ENCODE data around the gene ACAP1.
"Not testable (repeated sequence)": the region's sequence is repeated elsewhere in the genome, so short reads cannot be mapped to it uniquely, and the experiment has no call there.

ACAP1 gene

DNA sequence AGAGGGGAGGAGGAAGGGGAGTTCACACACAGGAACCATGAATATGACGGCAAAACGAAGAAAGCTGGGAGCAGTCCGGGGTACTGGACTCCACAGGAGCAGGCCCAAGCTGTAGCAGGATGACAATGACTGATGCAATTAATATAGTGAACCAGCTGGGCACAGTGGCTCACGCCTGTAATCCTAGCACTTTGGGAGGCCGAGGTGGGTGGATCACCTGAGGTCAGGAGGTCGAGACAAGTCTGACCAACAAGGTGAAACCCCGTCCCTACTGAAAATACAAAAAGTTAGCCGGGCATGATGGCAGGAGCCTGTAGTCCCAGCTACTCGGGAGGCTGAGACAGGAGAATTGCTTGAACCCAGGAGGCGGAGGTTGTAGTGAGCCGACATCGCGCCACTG lies 564 bp upstream of the ACAP1 start:
- not testable (repeated sequence) for H3K4me1 ChIP-seq (ENCODE audit: control insufficient read depth, insufficient read depth, low read length); H3K9me3 ChIP-seq (ENCODE audit: control insufficient read depth, low read length); H3K4me3 ChIP-seq (ENCODE audit: low read length); H3K36me3 ChIP-seq (ENCODE audit: control insufficient read depth, insufficient read depth, low read length); H3K9ac ChIP-seq (ENCODE audit: low read length)
- H3K27me3 ChIP-seq (ENCODE audit: control insufficient read depth, insufficient read depth, low read length) = peaks cover 11% of the 10 kb centered on the region

DNA sequence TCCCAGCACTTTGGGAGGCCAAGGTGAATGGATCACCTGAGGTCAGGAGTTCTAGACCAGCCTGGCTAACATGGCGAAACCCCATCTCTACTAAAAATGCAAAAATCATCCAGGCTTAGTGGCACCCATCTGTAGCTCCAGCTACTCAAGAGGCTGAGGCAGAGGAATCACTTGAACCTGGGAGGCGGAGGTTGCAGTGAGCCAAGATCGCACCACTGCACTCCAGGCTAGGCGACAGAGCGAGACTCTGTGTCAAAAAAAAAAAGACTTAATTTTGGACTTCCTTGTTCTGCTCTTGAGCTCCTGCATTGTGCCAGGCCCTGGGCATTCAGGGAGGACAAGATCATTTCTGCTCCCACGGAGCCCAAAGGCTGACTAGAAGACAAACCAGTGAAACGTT lies 1.3 kb downstream of the ACAP1 start:
- not testable (repeated sequence) for H3K9ac ChIP-seq (ENCODE audit: low read length); H3K4me3 ChIP-seq (ENCODE audit: low read length); H3K4me1 ChIP-seq (ENCODE audit: control insufficient read depth, insufficient read depth, low read length); H3K36me3 ChIP-seq (ENCODE audit: control insufficient read depth, insufficient read depth, low read length); H3K9me3 ChIP-seq (ENCODE audit: control insufficient read depth, low read length)
- H3K27me3 ChIP-seq (ENCODE audit: control insufficient read depth, insufficient read depth, low read length) = peaks cover 19% of the 10 kb centered on the region

DNA sequence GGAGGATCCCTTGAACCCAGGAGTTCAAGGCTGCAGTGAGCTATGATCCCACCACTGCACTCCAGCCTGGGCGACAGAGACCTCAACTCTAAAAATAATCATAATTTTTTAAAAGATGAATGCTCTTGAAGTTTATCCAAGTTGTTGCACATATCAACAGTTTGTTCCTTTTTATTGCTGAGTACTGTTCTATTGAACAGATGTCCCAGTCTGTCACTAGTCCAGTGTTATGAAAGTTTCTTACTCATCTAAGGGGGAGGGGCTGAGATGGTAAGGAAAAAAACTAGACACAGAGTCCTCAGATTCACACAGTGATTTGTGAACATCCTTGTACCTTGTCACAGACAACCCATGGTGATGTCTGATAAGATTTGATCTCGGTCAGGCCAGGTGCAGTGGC lies 3.9 kb downstream of the ACAP1 start:
- no peak overlapping the region for H3K9ac ChIP-seq (ENCODE audit: low read length)
- H3K4me3 ChIP-seq (ENCODE audit: low read length) = no peak overlapping the region
- H3K27me3 ChIP-seq (ENCODE audit: control insufficient read depth, insufficient read depth, low read length) = peaks cover 38% of the 10 kb centered on the region
- no peaks in the 10 kb centered on the region for H3K4me1 ChIP-seq (ENCODE audit: control insufficient read depth, insufficient read depth, low read length)
- H3K36me3 ChIP-seq (ENCODE audit: control insufficient read depth, insufficient read depth, low read length) = no peaks in the 10 kb centered on the region
- H3K9me3 ChIP-seq (ENCODE audit: control insufficient read depth, low read length) = no peaks in the 10 kb centered on the region

DNA sequence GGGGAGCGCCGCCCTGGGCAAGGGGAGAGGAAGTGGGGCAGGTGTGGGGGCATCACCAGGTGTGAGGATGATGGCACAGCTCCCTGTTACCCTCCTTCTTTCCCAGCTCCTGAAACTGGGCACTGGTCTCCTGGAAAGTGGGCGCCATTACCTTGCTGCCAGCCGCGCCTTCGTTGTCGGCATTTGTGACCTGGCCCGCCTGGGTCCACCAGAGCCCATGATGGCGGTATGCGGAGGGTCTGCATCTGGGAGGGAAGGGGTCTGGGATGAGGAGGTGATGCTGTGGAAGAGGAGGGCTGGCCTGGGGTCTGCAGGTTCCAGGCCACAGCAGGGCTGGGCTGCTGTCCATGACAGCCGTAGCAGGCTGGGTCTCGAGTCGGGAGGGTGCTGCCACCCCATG lies 5.5 kb downstream of the ACAP1 start:
- H3K27me3 ChIP-seq (ENCODE audit: control insufficient read depth, insufficient read depth, low read length) = peaks cover 28% of the 10 kb centered on the region
- no peak overlapping the region for H3K9ac ChIP-seq (ENCODE audit: low read length)

DNA sequence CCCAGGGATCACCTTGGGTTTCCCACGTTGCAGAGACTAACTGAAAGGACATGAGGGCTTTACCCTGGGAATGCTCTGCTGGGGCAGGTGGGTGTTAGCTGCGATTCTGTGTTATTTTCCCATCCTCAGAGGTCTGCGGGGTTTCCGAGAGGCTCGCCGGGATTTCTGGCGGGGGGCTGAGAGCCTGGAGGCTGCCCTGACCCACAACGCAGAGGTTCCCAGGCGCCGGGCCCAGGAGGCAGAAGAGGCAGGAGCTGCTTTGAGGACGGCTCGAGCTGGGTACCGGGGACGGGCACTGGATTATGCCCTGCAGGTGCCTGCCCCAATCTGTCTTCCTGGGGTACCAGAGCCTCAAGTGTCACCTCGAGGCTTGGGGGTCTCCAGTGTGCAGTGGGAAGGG lies 6.9 kb downstream of the ACAP1 start:
- Histone ChIP-seq H3K4me1 (ENCODE audit: control insufficient read depth, insufficient read depth, low read length) (no peaks in the 10 kb centered on the region), H3K27me3 (ENCODE audit: control insufficient read depth, insufficient read depth, low read length) (peaks cover 28% of the 10 kb centered on the region), H3K9ac (ENCODE audit: low read length) (no peak overlapping the region), H3K4me3 (ENCODE audit: low read length) (no peak overlapping the region), H3K9me3 (ENCODE audit: control insufficient read depth, low read length) (no peaks in the 10 kb centered on the region), H3K36me3 (ENCODE audit: control insufficient read depth, insufficient read depth, low read length) (no peaks in the 10 kb centered on the region)

More for the DNA sequence above, 5.5 kb downstream of the ACAP1 start:
- H3K4me3 ChIP-seq (ENCODE audit: low read length) = no peak overlapping the region
- H3K4me1 ChIP-seq (ENCODE audit: control insufficient read depth, insufficient read depth, low read length) = no peaks in the 10 kb centered on the region
- no peaks in the 10 kb centered on the region for H3K9me3 ChIP-seq (ENCODE audit: control insufficient read depth, low read length)
- no peaks in the 10 kb centered on the region for H3K36me3 ChIP-seq (ENCODE audit: control insufficient read depth, insufficient read depth, low read length)

DNA sequence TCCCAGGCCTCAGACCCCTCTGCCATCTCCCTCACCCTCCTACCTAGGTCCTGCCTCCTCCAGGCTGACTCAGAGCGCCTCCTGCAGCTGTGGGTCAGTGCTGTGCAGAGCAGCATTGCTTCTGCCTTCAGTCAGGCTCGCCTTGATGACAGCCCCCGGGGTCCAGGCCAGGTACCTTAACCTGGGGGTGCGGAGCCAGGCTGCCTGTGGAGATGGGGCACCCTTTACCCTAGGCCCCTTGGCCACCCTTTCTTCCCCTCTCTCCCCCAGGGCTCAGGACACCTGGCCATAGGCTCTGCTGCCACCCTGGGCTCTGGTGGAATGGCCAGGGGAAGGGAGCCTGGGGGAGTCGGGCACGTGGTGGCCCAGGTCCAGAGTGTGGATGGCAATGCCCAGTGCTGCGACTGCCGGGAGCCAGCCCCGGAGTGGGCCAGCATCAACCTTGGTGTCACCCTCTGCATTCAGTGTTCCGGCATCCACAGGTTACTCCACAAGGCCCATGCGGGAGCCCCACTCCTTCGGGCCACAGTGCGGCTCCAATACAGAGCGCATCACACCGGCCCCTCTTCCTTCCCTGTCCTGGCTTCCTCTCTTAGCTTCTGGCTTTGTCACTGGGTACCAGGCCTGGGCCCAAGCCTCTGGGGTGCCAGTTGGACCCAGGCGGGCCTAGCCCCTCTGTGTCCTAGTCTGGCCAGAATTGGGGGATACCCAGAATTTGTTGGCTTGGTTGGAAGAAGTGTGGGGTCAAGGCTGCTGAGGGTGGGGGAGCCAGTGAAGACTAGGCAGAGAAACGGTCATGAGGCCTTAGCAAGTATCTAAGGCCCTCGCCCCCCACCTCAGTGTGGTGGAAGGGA lies 10.7 kb downstream of the ACAP1 start:
- H3K9ac ChIP-seq (ENCODE audit: low read length) = no peak overlapping the region
- peaks cover 27% of the 10 kb centered on the region for H3K27me3 ChIP-seq (ENCODE audit: control insufficient read depth, insufficient read depth, low read length)
- peaks cover 11% of the 10 kb centered on the region for H3K4me1 ChIP-seq (ENCODE audit: control insufficient read depth, insufficient read depth, low read length)
- no peaks in the 10 kb centered on the region for H3K9me3 ChIP-seq (ENCODE audit: control insufficient read depth, low read length)
- no peaks in the 10 kb centered on the region for H3K36me3 ChIP-seq (ENCODE audit: control insufficient read depth, insufficient read depth, low read length)
- H3K4me3 ChIP-seq (ENCODE audit: low read length) = no peak overlapping the region

DNA sequence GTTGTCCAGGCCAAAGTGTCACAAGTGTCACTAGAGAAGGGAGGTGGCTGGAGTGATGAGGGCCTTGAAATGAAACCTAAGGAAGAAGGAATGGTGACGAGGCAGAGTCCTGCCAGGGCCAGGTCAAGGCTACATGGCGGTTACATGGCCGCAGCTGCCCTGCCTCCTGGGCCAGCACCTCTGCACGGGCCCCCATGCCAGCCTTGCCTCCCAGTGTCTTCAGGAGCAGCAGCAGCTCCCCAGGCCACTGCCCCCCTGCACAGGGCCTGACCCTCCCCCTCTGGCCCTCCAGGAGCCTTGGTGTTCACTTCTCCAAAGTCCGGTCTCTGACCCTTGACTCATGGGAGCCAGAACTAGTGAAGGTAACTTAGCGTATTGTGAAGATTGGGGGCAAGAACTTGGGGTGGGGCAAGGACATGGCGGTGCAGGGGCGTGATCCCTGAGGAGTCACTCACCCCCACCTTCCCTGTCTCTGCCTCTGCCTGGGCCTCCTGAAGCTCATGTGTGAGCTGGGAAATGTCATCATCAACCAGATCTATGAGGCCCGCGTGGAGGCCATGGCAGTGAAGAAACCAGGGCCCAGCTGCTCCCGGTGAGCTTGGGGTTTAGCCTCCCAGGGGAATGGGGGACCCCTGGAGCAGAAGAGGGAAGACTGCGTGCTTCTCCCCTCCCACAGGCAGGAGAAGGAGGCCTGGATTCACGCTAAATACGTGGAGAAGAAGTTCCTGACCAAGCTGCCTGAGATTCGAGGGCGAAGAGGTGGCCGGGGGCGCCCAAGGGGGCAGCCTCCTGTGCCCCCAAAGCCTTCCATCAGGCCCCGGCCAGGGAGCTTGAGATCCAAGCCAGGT lies 11.5 kb downstream of the ACAP1 start:
- Histone ChIP-seq H3K4me1 (ENCODE audit: control insufficient read depth, insufficient read depth, low read length) (peaks cover 16% of the 10 kb centered on the region), H3K4me3 (ENCODE audit: low read length) (no peak overlapping the region), H3K36me3 (ENCODE audit: control insufficient read depth, insufficient read depth, low read length) (no peaks in the 10 kb centered on the region), H3K27me3 (ENCODE audit: control insufficient read depth, insufficient read depth, low read length) (peaks cover 22% of the 10 kb centered on the region), H3K9ac (ENCODE audit: low read length) (no peak overlapping the region), H3K9me3 (ENCODE audit: control insufficient read depth, low read length) (no peaks in the 10 kb centered on the region)

DNA sequence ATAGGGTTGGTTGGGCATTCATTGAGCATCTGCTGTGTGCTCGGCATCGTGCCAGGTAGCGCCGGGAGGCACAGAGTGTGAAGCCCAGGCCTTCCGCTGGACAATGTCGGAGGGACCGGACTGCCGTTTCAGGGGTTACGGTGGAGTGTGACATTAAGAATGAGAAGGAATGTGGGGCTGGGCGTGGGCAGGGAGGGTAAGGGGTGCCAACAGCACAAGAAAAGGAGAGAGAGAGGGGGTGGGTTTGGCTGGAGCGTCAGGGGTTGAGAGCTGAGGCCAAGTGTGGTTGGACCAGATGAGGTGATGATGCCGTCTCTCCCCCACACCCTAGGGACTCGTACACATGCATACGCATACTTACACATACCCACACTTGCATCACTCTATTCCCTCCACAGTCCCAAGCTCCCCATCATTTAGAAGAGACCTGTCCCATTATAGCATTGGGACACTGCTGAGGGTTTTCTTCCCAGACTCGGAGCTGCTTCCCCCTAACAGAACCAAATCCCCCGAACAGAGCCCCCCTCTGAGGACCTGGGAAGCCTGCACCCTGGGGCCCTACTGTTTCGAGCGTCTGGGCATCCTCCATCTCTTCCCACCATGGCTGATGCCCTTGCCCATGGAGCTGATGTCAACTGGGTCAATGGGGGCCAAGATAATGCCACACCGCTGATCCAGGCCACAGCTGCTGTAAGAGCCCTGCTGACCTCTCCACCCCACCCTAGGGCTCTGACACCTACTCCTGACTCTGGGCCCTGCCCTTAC lies 12.3 kb downstream of the ACAP1 start:
- Histone ChIP-seq H3K4me1 (ENCODE audit: control insufficient read depth, insufficient read depth, low read length) (peaks cover 24% of the 10 kb centered on the region), H3K9ac (ENCODE audit: low read length) (no peak overlapping the region), H3K27me3 (ENCODE audit: control insufficient read depth, insufficient read depth, low read length) (peaks cover 14% of the 10 kb centered on the region), H3K4me3 (ENCODE audit: low read length) (no peak overlapping the region), H3K36me3 (ENCODE audit: control insufficient read depth, insufficient read depth, low read length) (no peaks in the 10 kb centered on the region), H3K9me3 (ENCODE audit: control insufficient read depth, low read length) (no peaks in the 10 kb centered on the region)

DNA sequence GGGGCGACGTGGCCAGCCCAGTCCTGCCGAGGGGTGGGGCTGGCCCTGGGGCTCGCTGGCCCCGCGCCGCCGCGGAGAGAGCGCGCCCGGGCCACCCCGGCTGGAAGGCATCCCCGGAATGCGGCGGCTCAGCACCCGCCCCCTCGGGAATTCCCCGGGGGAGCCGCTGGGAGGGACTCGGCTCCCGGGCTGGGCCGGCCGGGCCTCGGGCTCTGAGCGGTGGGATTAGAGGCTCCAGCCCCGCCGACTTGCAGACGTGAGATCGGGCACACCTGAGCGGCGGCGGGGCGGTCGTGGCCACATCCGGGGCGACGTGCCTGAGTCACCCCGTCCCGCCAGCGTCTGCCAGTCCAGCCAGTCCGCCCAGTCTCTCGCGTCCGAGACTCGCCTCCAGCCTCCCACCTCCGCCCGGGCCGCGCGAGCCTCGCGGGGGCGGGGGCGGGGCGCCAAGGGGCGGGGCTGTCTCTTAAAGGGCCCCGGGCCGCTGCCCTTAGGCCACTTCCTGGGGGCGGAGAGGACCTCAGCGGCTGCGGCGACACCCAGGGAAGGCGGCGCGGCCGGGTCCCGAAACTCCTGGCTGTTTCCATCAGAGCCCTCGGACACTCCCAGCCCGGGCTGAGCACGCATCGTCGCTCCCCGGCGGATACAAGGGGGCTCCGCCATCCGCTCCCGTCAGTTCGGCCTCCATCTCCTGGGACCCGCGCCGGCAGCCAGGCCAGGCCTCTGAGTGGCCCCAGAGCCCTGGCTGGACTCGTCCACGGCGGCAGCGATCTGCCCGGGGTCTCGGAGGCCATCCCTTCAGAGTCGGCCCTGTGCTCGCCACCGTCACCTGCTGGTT lies 15.6 kb downstream of the ACAP1 start, which contains the start of gene KCTD11:
Gene KCTD11, plus strand, starts transcription at position 498 of the 838 bp plus-strand sequence.
- H3K36me3 ChIP-seq (ENCODE audit: control insufficient read depth, insufficient read depth, low read length) = no peaks in the 10 kb centered on the region
- peaks cover 9% of the 10 kb centered on the region for H3K27me3 ChIP-seq (ENCODE audit: control insufficient read depth, insufficient read depth, low read length)
- H3K4me3 ChIP-seq (ENCODE audit: low read length) = peak within 1 kb of the TSS; percentile 74
- peak within 1 kb of the TSS; percentile 93 for H3K9ac ChIP-seq (ENCODE audit: low read length)
- no peaks in the 10 kb centered on the region for H3K9me3 ChIP-seq (ENCODE audit: control insufficient read depth, low read length)
- peaks cover 52% of the 10 kb centered on the region for H3K4me1 ChIP-seq (ENCODE audit: control insufficient read depth, insufficient read depth, low read length)

DNA sequence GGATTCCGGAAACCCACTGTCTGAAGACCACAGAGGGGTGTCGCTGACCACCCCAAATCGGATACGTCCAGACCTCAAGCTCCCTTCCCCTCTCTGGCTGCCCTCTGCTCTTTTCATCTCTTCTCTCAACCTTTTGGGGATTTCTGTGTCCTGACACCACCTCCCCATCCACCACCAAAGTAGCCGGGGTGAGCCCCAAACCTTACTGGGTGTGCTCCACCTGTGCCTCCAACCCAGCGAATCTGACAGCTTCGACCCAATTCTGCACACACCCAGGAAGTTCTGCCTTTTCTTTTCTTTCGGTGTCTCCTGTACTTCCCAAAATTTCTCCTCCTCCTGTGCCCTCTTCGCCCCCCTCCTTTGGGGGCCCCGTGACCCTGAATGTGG lies 16.2 kb downstream of the ACAP1 start:
- no peaks in the 10 kb centered on the region for H3K36me3 ChIP-seq (ENCODE audit: control insufficient read depth, insufficient read depth, low read length)
- peaks cover 9% of the 10 kb centered on the region for H3K27me3 ChIP-seq (ENCODE audit: control insufficient read depth, insufficient read depth, low read length)
- peaks cover 52% of the 10 kb centered on the region for H3K4me1 ChIP-seq (ENCODE audit: control insufficient read depth, insufficient read depth, low read length)
- peak overlapping the region; percentile 74 for H3K4me3 ChIP-seq (ENCODE audit: low read length)
- H3K9ac ChIP-seq (ENCODE audit: low read length) = peak overlapping the region; percentile 93
- no peaks in the 10 kb centered on the region for H3K9me3 ChIP-seq (ENCODE audit: control insufficient read depth, low read length)

DNA sequence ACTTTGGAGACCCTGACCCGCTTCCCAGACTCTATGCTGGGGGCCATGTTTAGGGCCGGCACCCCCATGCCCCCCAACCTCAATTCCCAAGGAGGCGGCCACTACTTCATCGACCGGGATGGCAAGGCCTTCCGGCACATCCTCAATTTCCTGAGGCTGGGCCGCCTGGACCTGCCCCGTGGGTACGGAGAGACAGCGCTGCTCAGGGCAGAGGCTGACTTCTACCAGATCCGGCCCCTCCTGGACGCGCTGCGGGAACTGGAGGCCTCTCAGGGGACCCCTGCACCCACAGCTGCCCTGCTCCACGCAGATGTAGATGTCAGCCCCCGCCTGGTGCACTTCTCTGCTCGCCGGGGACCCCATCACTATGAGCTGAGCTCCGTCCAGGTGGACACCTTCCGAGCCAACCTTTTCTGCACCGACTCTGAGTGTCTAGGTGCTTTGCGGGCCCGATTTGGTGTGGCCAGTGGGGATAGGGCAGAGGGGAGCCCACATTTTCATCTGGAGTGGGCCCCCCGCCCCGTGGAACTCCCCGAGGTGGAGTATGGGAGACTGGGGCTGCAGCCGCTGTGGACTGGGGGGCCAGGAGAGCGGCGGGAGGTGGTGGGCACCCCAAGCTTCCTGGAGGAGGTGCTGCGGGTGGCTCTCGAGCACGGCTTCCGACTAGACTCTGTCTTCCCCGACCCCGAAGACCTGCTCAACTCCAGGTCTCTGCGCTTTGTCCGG lies 16.7 kb downstream of the ACAP1 start:
- Histone ChIP-seq H3K9me3 (ENCODE audit: control insufficient read depth, low read length) (no peaks in the 10 kb centered on the region), H3K9ac (ENCODE audit: low read length) (peak overlapping the region; percentile 93), H3K4me1 (ENCODE audit: control insufficient read depth, insufficient read depth, low read length) (peaks cover 52% of the 10 kb centered on the region), H3K4me3 (ENCODE audit: low read length) (peak overlapping the region; percentile 74), H3K36me3 (ENCODE audit: control insufficient read depth, insufficient read depth, low read length) (no peaks in the 10 kb centered on the region), H3K27me3 (ENCODE audit: control insufficient read depth, insufficient read depth, low read length) (peaks cover 9% of the 10 kb centered on the region)
